ENCODE measurements around the gene OVCA2.

OVCA2 gene

GRCh38 chr17:1999557-2000251, 42.1 kb upstream of the OVCA2 start:
- TF ChIP-seq USF1 (IDR thresholded peaks at IDR 0.05) (no peak), YY1 (IDR thresholded peaks at IDR 0.05; ENCODE audit: low read depth) (no peak), RAD21 (IDR thresholded peaks at IDR 0.05; ENCODE audit: low read depth) (no peak), MAX (IDR thresholded peaks at IDR 0.05) (no peak), ZBTB7A (IDR thresholded peaks at IDR 0.05; ENCODE audit: low read depth) (no peak), FOXM1 (IDR thresholded peaks at IDR 0.05; ENCODE audit: borderline replicate concordance, low read depth) (no peak), EGR1 (IDR thresholded peaks at IDR 0.05) (no peak), TAF1 (IDR thresholded peaks at IDR 0.05; ENCODE audit: low read depth) (no peak), TCF12 (IDR thresholded peaks at IDR 0.05; ENCODE audit: low read depth) (no peak), CREB1 (IDR thresholded peaks at IDR 0.05; ENCODE audit: low read depth) (no peak), CEBPB (IDR thresholded peaks at IDR 0.05) (no peak), EP300 (IDR thresholded peaks at IDR 0.05; ENCODE audit: borderline replicate concordance) (no peak), REST (IDR thresholded peaks at IDR 0.05; ENCODE audit: low read depth) (no peak), NFIC (IDR thresholded peaks at IDR 0.05) (no peak), TEAD4 (IDR thresholded peaks at IDR 0.05) (no peak)

- TF ChIP-seq RAD21 (IDR thresholded peaks at IDR 0.05; ENCODE audit: low read depth) (no peak), CREB1 (IDR thresholded peaks at IDR 0.05; ENCODE audit: low read depth) (no peak), EGR1 (IDR thresholded peaks at IDR 0.05) (no peak), TEAD4 (IDR thresholded peaks at IDR 0.05) (no peak), TCF12 (IDR thresholded peaks at IDR 0.05; ENCODE audit: low read depth) (no peak), YY1 (IDR thresholded peaks at IDR 0.05; ENCODE audit: low read depth) (no peak), MAX (IDR thresholded peaks at IDR 0.05) (no peak), CEBPB (IDR thresholded peaks at IDR 0.05) (no peak), ZBTB7A (IDR thresholded peaks at IDR 0.05; ENCODE audit: low read depth) (no peak), NFIC (IDR thresholded peaks at IDR 0.05) (no peak), REST (IDR thresholded peaks at IDR 0.05; ENCODE audit: low read depth) (no peak), USF1 (IDR thresholded peaks at IDR 0.05) (no peak), FOXM1 (IDR thresholded peaks at IDR 0.05; ENCODE audit: borderline replicate concordance, low read depth) (no peak), EP300 (IDR thresholded peaks at IDR 0.05; ENCODE audit: borderline replicate concordance) (no peak), TAF1 (IDR thresholded peaks at IDR 0.05; ENCODE audit: low read depth) (no peak)
These were observed 39.0 kb upstream of the OVCA2 start for GRCh38 chr17:2002767-2003329.

- TF ChIP-seq ZBTB7A (IDR thresholded peaks at IDR 0.05; ENCODE audit: low read depth) (no peak), TAF1 (IDR thresholded peaks at IDR 0.05; ENCODE audit: low read depth) (no peak), TCF12 (IDR thresholded peaks at IDR 0.05; ENCODE audit: low read depth) (no peak)
These were observed 38.3 kb upstream of the OVCA2 start for GRCh38 chr17:2003525-2003924.

GRCh38 chr17:2004435-2004952, 37.3 kb upstream of the OVCA2 start:
- TF ChIP-seq USF1 (IDR thresholded peaks at IDR 0.05), result no peak

- TF ChIP-seq REST (IDR thresholded peaks at IDR 0.05; ENCODE audit: low read depth) (no peak), TCF12 (IDR thresholded peaks at IDR 0.05; ENCODE audit: low read depth) (no peak), CEBPB (IDR thresholded peaks at IDR 0.05) (no peak), YY1 (IDR thresholded peaks at IDR 0.05; ENCODE audit: low read depth) (no peak), NFIC (IDR thresholded peaks at IDR 0.05) (no peak), MAX (IDR thresholded peaks at IDR 0.05) (no peak), EP300 (IDR thresholded peaks at IDR 0.05; ENCODE audit: borderline replicate concordance) (no peak), TAF1 (IDR thresholded peaks at IDR 0.05; ENCODE audit: low read depth) (no peak), RAD21 (IDR thresholded peaks at IDR 0.05; ENCODE audit: low read depth) (no peak), USF1 (IDR thresholded peaks at IDR 0.05) (no peak), EGR1 (IDR thresholded peaks at IDR 0.05) (no peak), CREB1 (IDR thresholded peaks at IDR 0.05; ENCODE audit: low read depth) (no peak), TEAD4 (IDR thresholded peaks at IDR 0.05) (no peak), FOXM1 (IDR thresholded peaks at IDR 0.05; ENCODE audit: borderline replicate concordance, low read depth) (no peak)
These were observed 33.3 kb upstream of the OVCA2 start for GRCh38 chr17:2008332-2009126.

All from Ishikawa (cell line).